ENCODE results near the gene GRIK5.

GRIK5 gene

DNA sequence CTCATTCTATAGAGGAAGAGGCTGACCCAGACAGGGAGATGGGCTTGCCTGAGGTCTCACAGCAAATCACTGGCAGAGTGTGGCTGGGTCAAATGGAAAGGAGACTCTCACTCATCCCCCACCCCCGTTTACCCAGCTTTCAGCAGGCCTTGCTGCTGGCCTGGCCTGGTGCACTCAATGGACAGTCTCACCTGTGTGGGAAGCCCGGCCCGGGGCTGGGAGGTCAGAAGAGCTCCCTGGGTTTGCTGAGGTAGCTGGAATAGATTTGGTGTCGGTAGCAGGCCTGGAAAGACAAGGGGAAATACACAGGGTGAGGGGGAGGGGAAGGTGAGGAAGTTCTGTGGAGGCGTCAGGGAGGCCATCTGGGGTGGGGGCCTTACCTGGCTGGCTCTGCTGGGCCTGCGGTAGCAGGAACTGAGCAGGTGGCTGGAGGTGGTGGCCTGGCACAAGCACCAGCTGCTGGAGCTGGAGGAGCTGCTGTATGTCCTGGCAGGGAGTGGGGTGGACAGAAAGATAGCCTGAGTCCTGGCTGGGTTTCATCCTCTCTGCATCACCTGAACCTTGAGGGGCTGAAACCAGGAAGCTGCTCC lies 29.4 kb upstream of the GRIK5 start:
- no peak for DNase-seq (ENCODE audit: low read depth, low spot score)
- no peak for TF ChIP-seq EZH2 (IDR thresholded peaks at IDR 0.05)
- Histone ChIP-seq H3K9ac (ENCODE audit: insufficient read length) (no peak overlapping the region), H3K36me3 (ENCODE audit: insufficient read depth, low read length) (no peaks in the 10 kb centered on the region), H3K9me3 (ENCODE audit: low read depth, low read length) (no peaks in the 10 kb centered on the region), H3K4me3 (no peak overlapping the region), H3K27ac (no peak overlapping the region)

DNA sequence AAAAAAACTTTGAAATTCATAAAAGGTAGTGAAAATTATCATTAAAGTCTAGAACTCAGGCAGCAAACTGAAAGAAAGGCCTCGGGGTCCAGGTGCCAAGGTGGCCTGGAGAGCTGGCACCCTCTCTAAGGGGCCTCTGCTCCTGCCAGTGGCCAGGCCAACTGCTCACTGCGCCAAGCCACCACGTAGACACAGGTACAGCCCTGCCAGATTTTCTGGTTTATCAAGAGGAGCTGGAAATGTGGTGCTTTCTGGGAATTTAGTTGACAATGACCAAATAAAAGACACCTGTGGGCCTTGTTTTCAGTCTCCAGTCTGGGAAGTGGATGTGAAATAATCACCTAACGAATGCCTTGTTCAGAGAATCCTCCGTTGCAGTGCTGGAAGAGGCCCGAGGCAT lies 28.8 kb upstream of the GRIK5 start:
- no peak for DNase-seq (ENCODE audit: low read depth, low spot score)
- H3K27ac ChIP-seq: no peak overlapping the region
- H3K9me3 ChIP-seq (ENCODE audit: low read depth, low read length): no peaks in the 10 kb centered on the region
- no peak overlapping the region for H3K4me3 ChIP-seq
- TF ChIP-seq FOXP2 (optimal IDR thresholded peaks at IDR 0.05; ENCODE audit: control extremely low read depth, extremely low read length, insufficient read depth): no peak
- no peak for TF ChIP-seq POLR2AphosphoS5 (IDR thresholded peaks at IDR 0.05; ENCODE audit: borderline replicate concordance, low read depth, low read length)
- TF ChIP-seq EZH2 (IDR thresholded peaks at IDR 0.05): no peak
- no peaks in the 10 kb centered on the region for H3K36me3 ChIP-seq (ENCODE audit: insufficient read depth, low read length)
- no peak overlapping the region for H3K9ac ChIP-seq (ENCODE audit: insufficient read length)

DNA sequence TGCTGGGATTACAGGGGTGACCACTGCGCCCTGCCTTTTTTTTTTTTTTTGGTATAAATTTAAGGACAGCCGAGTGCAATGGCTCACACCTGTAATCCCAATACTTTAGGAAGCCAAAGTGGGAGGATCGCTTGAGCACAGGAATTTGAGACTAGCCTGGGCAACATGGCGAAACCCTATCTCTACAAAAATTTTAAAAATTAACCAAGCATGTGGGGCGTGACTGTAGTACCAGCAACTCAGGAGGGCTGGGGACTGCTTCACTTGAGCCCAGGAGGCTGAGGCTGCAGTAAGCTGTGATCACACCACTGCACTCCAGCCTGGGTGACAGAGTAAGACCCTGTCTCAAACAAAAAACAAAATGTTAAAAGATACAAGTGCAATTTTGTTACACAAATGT lies 27.5 kb upstream of the GRIK5 start:
- TF ChIP-seq FOXP2 (optimal IDR thresholded peaks at IDR 0.05; ENCODE audit: control extremely low read depth, extremely low read length, insufficient read depth) (no peak), EZH2 (IDR thresholded peaks at IDR 0.05) (no peak)
- H3K4me3 ChIP-seq: no peak overlapping the region
- H3K36me3 ChIP-seq (ENCODE audit: insufficient read depth, low read length): no peaks in the 10 kb centered on the region

DNA sequence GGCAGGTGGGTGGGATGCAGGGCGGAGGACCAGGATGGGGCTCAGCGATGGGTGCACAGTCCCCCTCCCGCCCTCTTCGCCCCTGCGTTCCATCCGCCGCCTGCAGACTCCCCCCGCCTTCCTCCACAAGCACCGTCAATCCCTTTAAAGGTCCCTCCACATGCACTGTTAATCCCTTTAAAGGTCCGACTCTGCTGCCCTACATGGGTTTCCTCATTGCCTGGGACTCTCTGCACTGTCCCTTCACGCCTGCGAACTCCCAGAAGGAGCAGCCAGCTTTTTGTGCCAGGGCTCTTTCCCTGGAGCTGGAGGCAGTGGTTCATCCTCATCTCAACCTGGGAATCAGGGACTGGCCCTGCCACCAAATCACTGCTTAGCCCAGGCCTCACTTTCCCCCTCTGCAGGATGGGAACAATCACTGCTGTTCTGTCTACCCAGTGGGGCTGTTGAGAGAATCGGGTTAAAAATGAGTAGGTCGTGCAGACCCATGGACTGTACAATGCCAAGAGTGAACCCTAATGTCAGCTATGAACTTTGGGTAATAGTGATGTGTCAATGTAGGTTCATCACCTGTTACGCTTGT lies 26.3 kb upstream of the GRIK5 start:
- Histone ChIP-seq H3K27ac (no peak overlapping the region), H3K4me3 (no peak overlapping the region), H3K36me3 (ENCODE audit: insufficient read depth, low read length) (no peaks in the 10 kb centered on the region), H3K9me3 (ENCODE audit: low read depth, low read length) (no peaks in the 10 kb centered on the region), H3K9ac (ENCODE audit: insufficient read length) (no peak overlapping the region)
- DNase-seq (ENCODE audit: low read depth, low spot score): no peak
- TF ChIP-seq EZH2 (IDR thresholded peaks at IDR 0.05) (no peak), POLR2AphosphoS5 (IDR thresholded peaks at IDR 0.05; ENCODE audit: borderline replicate concordance, low read depth, low read length) (no peak), FOXP2 (optimal IDR thresholded peaks at IDR 0.05; ENCODE audit: control extremely low read depth, extremely low read length, insufficient read depth) (no peak)

More for the DNA sequence above, 27.5 kb upstream of the GRIK5 start:
- H3K27ac ChIP-seq: no peak overlapping the region
- DNase-seq (ENCODE audit: low read depth, low spot score): no peak
- no peaks in the 10 kb centered on the region for H3K9me3 ChIP-seq (ENCODE audit: low read depth, low read length)
- no peak overlapping the region for H3K9ac ChIP-seq (ENCODE audit: insufficient read length)

DNA sequence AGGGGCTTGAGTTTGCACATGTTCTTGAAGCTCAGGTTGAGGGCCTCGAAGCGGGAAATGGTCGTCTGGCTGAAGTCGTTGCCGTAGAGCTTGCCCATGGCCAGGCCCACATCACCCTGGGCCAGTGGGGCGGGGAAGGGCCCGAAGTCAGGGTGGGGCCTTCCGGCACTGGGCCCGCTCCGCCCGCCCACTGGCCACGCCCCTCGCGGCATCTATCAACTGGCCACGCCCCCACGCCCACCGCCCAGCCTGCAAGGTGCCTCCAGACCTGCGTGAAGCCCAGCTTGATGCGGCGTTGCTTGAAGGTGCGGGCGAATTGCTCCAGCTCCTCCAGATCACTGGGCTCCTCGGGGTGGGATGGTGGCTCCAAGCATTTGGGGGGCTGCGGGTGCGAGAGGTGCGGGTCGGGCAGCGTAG lies 25.8 kb upstream of the GRIK5 start:
- Histone ChIP-seq H3K9me3 (ENCODE audit: low read depth, low read length) (no peaks in the 10 kb centered on the region), H3K36me3 (ENCODE audit: insufficient read depth, low read length) (no peaks in the 10 kb centered on the region), H3K4me3 (no peak overlapping the region), H3K27ac (no peak overlapping the region), H3K9ac (ENCODE audit: insufficient read length) (no peak overlapping the region)
- TF ChIP-seq FOXP2 (optimal IDR thresholded peaks at IDR 0.05; ENCODE audit: control extremely low read depth, extremely low read length, insufficient read depth): no peak
- no peak for TF ChIP-seq EZH2 (IDR thresholded peaks at IDR 0.05)
- TF ChIP-seq POLR2AphosphoS5 (IDR thresholded peaks at IDR 0.05; ENCODE audit: borderline replicate concordance, low read depth, low read length): no peak
- no peak for DNase-seq (ENCODE audit: low read depth, low spot score)

DNA sequence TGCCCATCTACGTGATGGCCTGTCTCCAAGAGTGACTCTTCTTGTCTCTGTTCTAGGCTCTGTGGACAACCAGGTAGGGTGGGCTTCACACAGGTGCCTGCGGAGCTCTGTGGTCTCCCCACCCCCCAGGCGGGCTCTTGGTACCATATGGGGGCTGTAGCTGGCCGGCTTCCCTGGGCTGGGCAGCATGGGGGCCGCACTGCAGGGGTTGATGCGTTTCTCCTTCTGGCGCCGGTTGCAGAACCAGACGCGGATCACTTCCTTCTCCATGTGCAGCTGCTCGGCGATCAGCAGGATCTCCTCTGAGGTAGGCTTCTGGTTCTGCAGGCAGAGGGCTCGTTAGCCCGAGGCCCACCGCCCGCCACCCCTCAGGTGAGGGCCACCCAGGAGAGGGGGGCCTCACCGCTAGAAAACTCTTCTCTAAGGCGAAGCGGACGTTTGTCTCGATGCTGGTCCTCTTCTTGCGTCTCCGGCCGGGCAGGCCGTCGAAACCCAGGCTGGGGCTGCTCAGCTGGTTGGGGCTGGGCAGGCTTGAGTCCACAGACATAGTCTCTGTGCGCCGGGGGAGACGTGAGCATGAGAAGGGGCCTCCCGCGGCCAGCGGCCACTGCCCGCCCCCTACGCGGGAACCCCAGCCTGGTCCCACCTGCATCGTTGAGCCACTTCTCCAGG lies 25.3 kb upstream of the GRIK5 start:
- no peak overlapping the region for H3K9ac ChIP-seq (ENCODE audit: insufficient read length)
- H3K27ac ChIP-seq: no peak overlapping the region
- no peaks in the 10 kb centered on the region for H3K36me3 ChIP-seq (ENCODE audit: insufficient read depth, low read length)
- no peak overlapping the region for H3K4me3 ChIP-seq
- no peaks in the 10 kb centered on the region for H3K9me3 ChIP-seq (ENCODE audit: low read depth, low read length)
- no peak for DNase-seq (ENCODE audit: low read depth, low spot score)
- no peak for TF ChIP-seq EZH2 (IDR thresholded peaks at IDR 0.05)
- no peak for TF ChIP-seq FOXP2 (optimal IDR thresholded peaks at IDR 0.05; ENCODE audit: control extremely low read depth, extremely low read length, insufficient read depth)
- TF ChIP-seq POLR2AphosphoS5 (IDR thresholded peaks at IDR 0.05; ENCODE audit: borderline replicate concordance, low read depth, low read length): no peak

DNA sequence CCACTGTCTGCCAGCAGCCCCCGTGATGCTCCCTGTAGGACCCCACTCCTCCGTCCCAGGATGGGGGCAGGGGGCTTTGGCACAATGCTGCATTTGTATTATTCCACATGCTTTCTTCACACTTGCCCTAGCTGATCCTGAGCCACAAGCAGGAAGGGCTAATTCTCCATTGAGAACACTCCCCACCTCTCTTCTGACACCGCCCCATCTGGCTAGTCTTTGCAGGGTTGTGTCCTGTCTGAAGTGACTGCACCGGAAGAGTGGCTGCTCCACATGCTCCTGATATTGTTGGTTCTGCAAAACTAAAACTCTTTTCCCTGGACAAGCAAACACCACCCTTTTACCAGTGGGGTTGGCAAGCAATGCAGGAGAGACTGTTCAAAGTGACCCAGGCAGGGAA lies 23.9 kb upstream of the GRIK5 start:
- no peaks in the 10 kb centered on the region for H3K9me3 ChIP-seq (ENCODE audit: low read depth, low read length)
- no peaks in the 10 kb centered on the region for H3K36me3 ChIP-seq (ENCODE audit: insufficient read depth, low read length)
- TF ChIP-seq POLR2AphosphoS5 (IDR thresholded peaks at IDR 0.05; ENCODE audit: borderline replicate concordance, low read depth, low read length): no peak
- no peak for TF ChIP-seq FOXP2 (optimal IDR thresholded peaks at IDR 0.05; ENCODE audit: control extremely low read depth, extremely low read length, insufficient read depth)
- TF ChIP-seq EZH2 (IDR thresholded peaks at IDR 0.05): no peak
- no peak overlapping the region for H3K4me3 ChIP-seq
- no peak overlapping the region for H3K27ac ChIP-seq
- no peak for DNase-seq (ENCODE audit: low read depth, low spot score)
- no peak overlapping the region for H3K9ac ChIP-seq (ENCODE audit: insufficient read length)

DNA sequence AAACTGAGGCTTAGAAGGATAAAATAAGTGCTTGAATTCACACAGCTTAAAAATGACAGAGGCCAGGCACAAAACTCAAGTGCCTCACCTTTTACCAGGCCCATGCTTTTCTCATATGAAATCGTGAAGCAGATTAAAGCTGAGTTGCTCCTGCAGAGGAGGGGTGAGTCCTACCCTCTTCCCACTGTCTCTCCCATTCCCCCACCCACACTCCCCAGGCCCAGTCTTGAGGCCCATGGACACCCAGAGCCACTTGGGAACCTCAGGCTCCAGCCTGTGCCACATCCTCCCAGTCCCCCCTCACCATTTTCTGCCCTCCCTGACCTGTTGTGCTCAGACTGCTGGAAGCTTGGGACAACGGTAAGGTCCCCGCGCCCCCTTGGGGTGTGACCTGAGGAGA lies 23.5 kb upstream of the GRIK5 start:
- DNase-seq (ENCODE audit: low read depth, low spot score): no peak
- H3K9ac ChIP-seq (ENCODE audit: insufficient read length): no peak overlapping the region

More for the DNA sequence above, 23.5 kb upstream of the GRIK5 start:
- no peaks in the 10 kb centered on the region for H3K9me3 ChIP-seq (ENCODE audit: low read depth, low read length)
- no peak overlapping the region for H3K27ac ChIP-seq
- TF ChIP-seq FOXP2 (optimal IDR thresholded peaks at IDR 0.05; ENCODE audit: control extremely low read depth, extremely low read length, insufficient read depth): no peak
- no peak for TF ChIP-seq EZH2 (IDR thresholded peaks at IDR 0.05)
- no peak for TF ChIP-seq POLR2AphosphoS5 (IDR thresholded peaks at IDR 0.05; ENCODE audit: borderline replicate concordance, low read depth, low read length)
- H3K4me3 ChIP-seq: no peak overlapping the region
- H3K36me3 ChIP-seq (ENCODE audit: insufficient read depth, low read length): no peaks in the 10 kb centered on the region
